DOHH2 (cell line): ENCODE data around the gene UBR2.

ENCODE experiments used
- H3F3A ChIP-seq: fragments of 200-600 bp; sonication (generic), shearing (Covaris generic); 2 replicates; pipeline ENCODE4 v1.6.0; 2016; ENCODE audit warnings: antibody characterized with exemption, mild to moderate bottlenecking; ENCODE audit not compliant: control insufficient read depth, insufficient read depth
- H3K27ac ChIP-seq: fragments of 200-600 bp; sonication (generic); 2 replicates; pipeline ENCODE4 v1.5.1; 2014; ENCODE audit warnings: low read depth, mild to moderate bottlenecking, low read length, moderate library complexity
- H3K27me3 ChIP-seq: fragments of 200-600 bp; sonication (generic); 2 replicates; pipeline ENCODE4 v1.6.1; 2014; ENCODE audit warnings: mild to moderate bottlenecking, low read length, mixed read lengths; ENCODE audit not compliant: control insufficient read depth
- H3K36me3 ChIP-seq: fragments of 200-600 bp; sonication (generic); 2 replicates; pipeline ENCODE4 v1.6.1; 2014; ENCODE audit warnings: mild to moderate bottlenecking, low read length, moderate library complexity, mixed read lengths; ENCODE audit not compliant: control insufficient read depth
- H3K4me1 ChIP-seq: fragments of 200-600 bp; sonication (generic); 2 replicates; pipeline ENCODE4 v1.6.1; 2014; ENCODE audit warnings: mild to moderate bottlenecking, low read length, mixed read lengths; ENCODE audit not compliant: control insufficient read depth
- H3K4me2 ChIP-seq: fragments of 200-600 bp; sonication (generic); 2 replicates; pipeline ENCODE4 v1.6.0; 2014; ENCODE audit warnings: mild to moderate bottlenecking, low read length, moderate library complexity
- H3K4me3 ChIP-seq: fragments of 200-600 bp; sonication (generic); 2 replicates; pipeline ENCODE4 v1.5.1; 2014; ENCODE audit warnings: mild to moderate bottlenecking, low read length, mixed read lengths
- H3K79me2 ChIP-seq: fragments of 200-600 bp; sonication (generic); 2 replicates; pipeline ENCODE4 v1.6.1; 2014; ENCODE audit warnings: mild to moderate bottlenecking, low read length, mixed read lengths; ENCODE audit not compliant: control insufficient read depth
- H3K9me2 ChIP-seq: fragments of 200-600 bp; sonication (generic); replicated peaks from 2 replicates; pipeline ENCODE4 v1.6.1; 2014; ENCODE audit warnings: mild to moderate bottlenecking, low read length, mixed read lengths; ENCODE audit not compliant: control insufficient read depth
- H3K9me3 ChIP-seq: fragments of 200-600 bp; sonication (generic); 2 replicates; pipeline ENCODE4 v1.6.1; 2014; ENCODE audit warnings: antibody characterized with exemption, low read length, mixed read lengths; ENCODE audit not compliant: control insufficient read depth, insufficient read depth
- H4K20me1 ChIP-seq: fragments of 200-600 bp; sonication (generic); 2 replicates; pipeline ENCODE4 v1.6.0; 2014; ENCODE audit warnings: low read depth, mild to moderate bottlenecking, antibody characterized with exemption, low read length, moderate library complexity; ENCODE audit not compliant: control insufficient read depth, insufficient read depth
- EZH2phosphoT487 ChIP-seq: fragments of 200-600 bp; sonication (generic); IDR thresholded peaks from 2 replicates; pipeline ENCODE4 v1.6.1; 2017; ENCODE audit warnings: borderline replicate concordance, mild to moderate bottlenecking, antibody characterized with exemption, low read length, moderate library complexity, mixed read lengths
- TF ChIP-seq, protein P1 (sequence below): fragments of 200-600 bp; sonication (generic); IDR thresholded peaks from one replicate; pipeline ENCODE4 v1.5.1; 2014; ENCODE audit warnings: antibody characterized with exemption, mild to moderate bottlenecking, low read depth, low read length; ENCODE audit not compliant: poor library complexity, severe bottlenecking

The UBR2 gene

DNA sequence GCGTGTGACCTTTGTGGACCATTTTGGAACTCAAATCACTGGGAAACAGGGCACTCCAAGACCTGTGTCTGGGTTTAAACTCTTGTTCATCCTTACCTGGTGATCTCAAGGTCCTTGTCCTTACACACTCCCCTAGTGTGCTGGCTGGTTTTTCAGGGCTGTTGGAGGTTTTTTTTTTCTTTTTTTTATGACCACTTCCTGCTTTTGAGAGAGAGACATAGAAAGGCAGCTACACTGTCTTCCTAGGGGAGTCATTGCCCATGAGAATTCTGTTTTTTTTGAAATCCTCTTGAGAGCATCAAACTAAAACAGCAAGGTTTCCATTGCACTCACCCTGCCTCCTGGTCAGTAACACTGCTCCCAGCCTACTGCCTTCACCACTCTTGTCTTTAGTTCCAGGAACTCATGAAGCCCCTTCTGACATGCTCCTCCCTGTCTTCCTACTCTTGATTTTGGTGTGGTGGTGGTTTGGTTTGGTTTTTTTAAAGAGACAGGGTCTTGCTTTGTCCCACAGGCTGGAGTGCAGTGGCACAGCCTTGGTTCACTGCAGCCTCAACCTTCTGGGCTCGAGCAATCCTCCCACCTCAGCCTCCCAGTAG is 130.0 kb downstream of the UBR2 start:
- H3F3A ChIP-seq, result no peaks in the 10 kb centered on the region
- no peaks in the 10 kb centered on the region for H3K9me3 ChIP-seq
- H3K4me1 ChIP-seq, result peaks cover 9% of the 10 kb centered on the region

DNA sequence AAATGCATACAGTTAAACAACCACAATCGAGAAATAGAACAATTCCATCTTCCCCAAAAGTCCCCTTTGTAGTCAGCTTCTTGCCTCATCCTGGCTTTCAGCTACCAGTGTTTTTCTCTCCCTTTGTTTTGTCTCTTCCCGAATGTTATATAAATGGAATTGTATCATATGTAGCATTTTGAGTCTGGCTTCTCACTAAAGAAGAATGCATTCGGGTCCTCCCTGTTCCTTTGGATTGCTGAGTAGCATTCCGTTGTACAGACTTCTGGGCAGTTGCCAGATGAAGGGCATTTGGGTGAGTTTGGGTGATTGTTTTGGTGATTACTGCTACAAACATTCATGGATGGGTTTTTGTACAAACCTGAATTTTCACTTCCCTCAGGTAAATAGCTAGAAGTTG is 130.8 kb downstream of the UBR2 start:
- Histone ChIP-seq H3K4me3 (no peak overlapping the region), H3F3A (no peaks in the 10 kb centered on the region), H3K27ac (no peak overlapping the region), H3K4me1 (peaks cover 9% of the 10 kb centered on the region), H3K36me3 (peaks cover 33% of the 10 kb centered on the region), H3K79me2 (no peaks in the 10 kb centered on the region), H4K20me1 (no peaks in the 10 kb centered on the region), H3K4me2 (no peak overlapping the region), H3K27me3 (no peaks in the 10 kb centered on the region), H3K9me2 (no peaks in the 10 kb centered on the region), H3K9me3 (no peaks in the 10 kb centered on the region)
- TF ChIP-seq, protein P1, sequence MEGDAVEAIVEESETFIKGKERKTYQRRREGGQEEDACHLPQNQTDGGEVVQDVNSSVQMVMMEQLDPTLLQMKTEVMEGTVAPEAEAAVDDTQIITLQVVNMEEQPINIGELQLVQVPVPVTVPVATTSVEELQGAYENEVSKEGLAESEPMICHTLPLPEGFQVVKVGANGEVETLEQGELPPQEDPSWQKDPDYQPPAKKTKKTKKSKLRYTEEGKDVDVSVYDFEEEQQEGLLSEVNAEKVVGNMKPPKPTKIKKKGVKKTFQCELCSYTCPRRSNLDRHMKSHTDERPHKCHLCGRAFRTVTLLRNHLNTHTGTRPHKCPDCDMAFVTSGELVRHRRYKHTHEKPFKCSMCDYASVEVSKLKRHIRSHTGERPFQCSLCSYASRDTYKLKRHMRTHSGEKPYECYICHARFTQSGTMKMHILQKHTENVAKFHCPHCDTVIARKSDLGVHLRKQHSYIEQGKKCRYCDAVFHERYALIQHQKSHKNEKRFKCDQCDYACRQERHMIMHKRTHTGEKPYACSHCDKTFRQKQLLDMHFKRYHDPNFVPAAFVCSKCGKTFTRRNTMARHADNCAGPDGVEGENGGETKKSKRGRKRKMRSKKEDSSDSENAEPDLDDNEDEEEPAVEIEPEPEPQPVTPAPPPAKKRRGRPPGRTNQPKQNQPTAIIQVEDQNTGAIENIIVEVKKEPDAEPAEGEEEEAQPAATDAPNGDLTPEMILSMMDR, result no peak
- no peak for TF ChIP-seq EZH2phosphoT487

More for the DNA sequence above, 130.0 kb downstream of the UBR2 start:
- H3K4me2 ChIP-seq, result 0 out of 2 replicates have a peak overlapping the region, but pooled peaks have one; percentile 7
- H3K27me3 ChIP-seq, result no peaks in the 10 kb centered on the region
- no peak overlapping the region for H3K4me3 ChIP-seq
- no peaks in the 10 kb centered on the region for H3K79me2 ChIP-seq
- H4K20me1 ChIP-seq, result no peaks in the 10 kb centered on the region
- peaks cover 41% of the 10 kb centered on the region for H3K36me3 ChIP-seq
- TF ChIP-seq EZH2phosphoT487, result no peak
- TF ChIP-seq, protein P1, result no peak
- no peak overlapping the region for H3K27ac ChIP-seq
- H3K9me2 ChIP-seq, result no peaks in the 10 kb centered on the region

DNA sequence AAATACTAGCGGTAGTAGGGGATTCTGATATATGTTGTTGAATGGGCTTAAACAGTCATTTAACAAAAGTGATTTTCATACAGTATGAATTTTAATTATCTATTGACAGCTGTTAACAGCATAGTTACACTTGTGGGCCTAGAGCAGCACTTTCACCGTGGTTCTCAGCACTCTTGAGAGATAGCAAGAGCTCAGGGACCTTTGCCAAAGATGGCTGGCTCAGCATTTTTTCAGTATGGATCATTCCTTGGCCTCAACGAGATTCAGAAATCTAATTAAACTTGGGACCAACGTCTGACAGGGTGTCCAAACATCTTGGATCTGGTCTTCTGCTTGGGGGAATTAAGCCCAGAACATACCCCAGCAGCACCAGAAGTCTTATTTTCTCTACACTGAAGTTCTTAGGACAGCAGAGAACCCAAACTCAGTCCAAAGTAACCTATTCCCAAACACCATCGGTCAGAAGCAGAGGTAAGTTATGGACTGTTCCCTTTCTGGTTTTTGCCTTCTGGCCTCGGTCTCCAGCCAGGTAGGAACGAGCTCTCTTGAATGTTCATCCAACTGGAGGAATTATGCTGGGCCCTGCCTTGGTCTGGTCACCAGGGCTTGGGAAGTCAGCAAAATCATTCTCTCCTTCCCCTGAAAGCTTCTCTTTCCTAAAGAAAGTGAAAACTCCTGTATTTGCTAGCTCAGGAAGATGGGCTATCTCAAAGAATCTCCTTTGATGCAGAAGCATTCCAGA is 132.9 kb downstream of the UBR2 start:
- Histone ChIP-seq H3K4me1 (peaks cover 9% of the 10 kb centered on the region), H3K79me2 (no peaks in the 10 kb centered on the region), H3K9me3 (no peaks in the 10 kb centered on the region), H3K4me2 (no peak overlapping the region), H3K4me3 (no peak overlapping the region), H3K9me2 (no peaks in the 10 kb centered on the region), H4K20me1 (no peaks in the 10 kb centered on the region), H3K27me3 (no peaks in the 10 kb centered on the region), H3K36me3 (peaks cover 13% of the 10 kb centered on the region), H3K27ac (no peak overlapping the region), H3F3A (no peaks in the 10 kb centered on the region)
- TF ChIP-seq, protein P1, result no peak
- no peak for TF ChIP-seq EZH2phosphoT487
